SK-N-MC (cell line): ENCODE measurements around the gene MAEA.

ENCODE experiments used
- EZH2 ChIP-seq: fragments of 200-600 bp; sonication (generic); IDR thresholded peaks from one replicate; pipeline ENCODE4 v1.6.1; 2017; ENCODE audit warnings: antibody characterized with exemption
- FOXP2 ChIP-seq: optimal IDR thresholded peaks from 2 replicates; pipeline ENCODE3; 2011; ENCODE audit warnings: mild to moderate bottlenecking, moderate library complexity; ENCODE audit not compliant: insufficient read depth; ENCODE audit errors: extremely low read length, control extremely low read depth
- POLR2AphosphoS5 ChIP-seq: IDR thresholded peaks from 2 replicates; pipeline ENCODE4 v1.6.1; 2012; ENCODE audit warnings: mild to moderate bottlenecking, low read depth, low read length, borderline replicate concordance

GRCh38 chr4:1249731-1250526 lies 39.8 kb upstream of the MAEA start:
- TF ChIP-seq POLR2AphosphoS5 (no peak), EZH2 (no peak), FOXP2 (no peak)
